SIG-M5 (cell line): Measurements from ENCODE around the gene MOG.

Experiments used
- DNase-seq: peaks from one replicate; lab custom pipeline; 2025; lab: John Stamatoyannopoulos, UW

The MOG gene

DNA sequence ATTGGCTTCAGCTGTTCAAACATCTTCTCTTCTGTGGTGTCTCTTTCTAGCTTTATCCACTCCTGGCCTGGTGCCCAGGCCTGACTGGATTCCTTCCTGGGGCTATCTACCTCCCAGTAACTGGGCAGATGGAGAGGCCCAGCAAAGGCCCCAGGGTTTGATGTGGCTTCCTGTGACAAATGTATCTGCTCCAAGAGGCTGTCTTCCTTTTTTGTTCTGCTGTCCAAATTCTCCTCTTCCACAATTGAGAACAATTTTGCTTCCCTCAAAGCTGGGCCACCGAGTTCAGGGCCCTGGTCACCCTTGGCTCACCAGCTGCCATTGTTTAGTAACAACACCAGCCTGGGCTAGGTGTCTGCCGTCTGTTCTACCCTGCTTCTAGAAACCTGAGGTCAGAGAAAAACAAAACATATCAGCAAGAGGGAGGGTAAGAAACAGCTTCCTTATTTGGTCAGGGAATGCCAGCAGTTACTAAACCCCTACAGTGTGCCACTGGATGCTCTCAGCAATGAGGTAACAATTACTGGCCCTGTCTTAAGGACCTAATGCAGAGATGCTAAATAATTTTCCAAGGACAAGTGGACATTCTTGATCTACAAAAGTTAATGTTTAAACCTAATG lies 20.2 kb downstream of the MOG start:
- no peak for DNase-seq

DNA sequence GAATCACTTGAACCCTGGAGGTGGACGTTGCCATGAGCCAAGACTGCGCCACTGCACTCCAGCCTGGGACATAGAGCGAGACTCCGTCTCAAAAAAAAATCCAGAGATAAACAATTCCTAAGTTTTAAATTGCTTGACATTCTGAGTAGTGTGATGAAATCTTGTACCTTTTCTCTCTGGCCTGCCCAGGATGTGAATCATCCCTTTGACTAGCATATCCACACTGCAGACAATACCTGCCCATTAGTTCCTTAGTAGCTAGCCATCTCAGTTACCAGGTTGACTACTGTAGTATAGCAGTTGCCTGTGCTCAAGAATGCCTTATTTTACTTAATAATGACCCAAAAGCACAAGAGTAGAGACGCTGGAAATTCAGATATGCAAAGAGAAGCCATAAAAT lies 21.2 kb downstream of the MOG start:
- DNase-seq = no peak

DNA sequence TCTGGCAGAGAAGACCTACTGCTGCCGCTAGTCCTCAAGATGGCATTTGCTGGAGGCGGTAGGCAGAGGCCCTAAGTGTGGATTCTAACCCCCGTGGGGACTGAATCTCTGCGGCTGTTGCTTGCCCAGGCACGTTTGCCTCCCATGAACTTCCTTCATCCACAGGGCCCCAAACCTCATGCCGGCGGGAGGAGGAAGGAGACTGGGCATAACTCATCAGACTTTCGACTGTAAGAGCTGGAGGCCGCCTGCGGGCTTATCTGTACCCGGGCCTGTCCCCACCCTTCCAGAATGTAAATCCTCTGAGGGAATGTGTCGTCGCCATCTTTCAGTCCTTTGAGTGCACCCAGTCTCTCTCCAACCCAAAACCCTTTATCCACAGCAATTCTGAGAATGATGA lies 23.1 kb downstream of the MOG start:
- DNase-seq = no peak

DNA sequence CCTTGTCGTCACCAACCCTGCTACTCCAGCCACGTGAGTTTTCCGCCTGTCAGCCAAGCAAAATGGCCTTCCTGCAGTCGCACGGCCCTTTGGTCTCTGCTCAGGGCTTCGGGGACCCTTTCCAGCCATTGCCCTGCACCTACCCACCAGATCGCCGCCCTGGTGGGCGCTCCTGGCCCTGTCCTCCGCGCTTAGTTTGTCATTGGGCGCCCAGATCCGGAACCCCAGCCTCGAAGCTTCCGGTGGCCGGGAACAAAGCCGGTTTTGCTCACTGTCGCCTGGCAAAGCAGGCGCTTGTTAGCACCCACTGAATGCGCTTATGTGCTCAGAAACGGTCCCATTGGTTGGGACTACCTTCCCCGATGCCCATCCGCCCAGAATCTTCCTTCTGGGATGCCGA lies 23.5 kb downstream of the MOG start:
- no peak for DNase-seq

DNA sequence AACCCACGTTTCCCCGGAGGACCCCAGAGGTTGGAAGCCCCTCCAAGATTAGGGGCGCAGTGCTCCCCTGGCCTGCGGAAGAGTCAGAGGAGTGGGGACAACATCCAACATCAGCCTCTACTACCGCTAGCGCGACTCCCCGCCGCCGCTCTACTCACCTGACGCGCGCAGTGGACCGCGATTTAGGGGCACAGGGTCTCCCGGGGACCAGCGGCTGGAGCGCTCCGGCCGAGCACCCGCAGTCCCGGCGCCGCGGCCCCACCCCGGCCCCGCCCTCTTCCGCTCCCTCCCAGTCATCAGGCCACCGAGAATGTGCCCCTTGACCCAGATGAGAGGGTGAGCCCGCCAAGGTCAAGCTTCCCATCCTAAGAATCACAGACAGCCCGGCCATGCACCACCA lies 24.0 kb downstream of the MOG start, which contains the start of gene ZFP57:
TSS of gene ZFP57 (minus strand) at position 249 of the 400 bp plus-strand sequence. CDS start 4,149 bp downstream, outside the sequence.
- DNase-seq = no peak

DNA sequence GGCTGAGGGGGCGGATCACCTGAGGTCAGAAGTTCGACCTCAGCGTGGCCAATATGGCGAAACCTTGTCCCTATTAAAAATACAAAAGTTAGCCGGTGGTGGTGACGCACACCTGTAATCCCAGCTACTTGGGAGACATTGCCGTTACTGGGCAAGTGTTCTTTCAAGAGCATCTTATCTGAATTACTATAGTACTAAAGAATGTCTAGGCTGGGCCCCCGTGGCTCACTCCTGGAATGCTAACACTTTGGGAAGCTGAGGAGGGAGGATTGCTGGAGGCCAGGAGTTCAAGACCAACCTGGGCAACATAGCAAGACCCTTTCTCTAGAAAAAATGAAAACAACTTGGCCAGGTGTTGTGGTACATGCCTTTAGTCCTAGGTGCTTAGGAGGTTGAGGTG lies 24.9 kb downstream of the MOG start:
- no peak for DNase-seq

DNA sequence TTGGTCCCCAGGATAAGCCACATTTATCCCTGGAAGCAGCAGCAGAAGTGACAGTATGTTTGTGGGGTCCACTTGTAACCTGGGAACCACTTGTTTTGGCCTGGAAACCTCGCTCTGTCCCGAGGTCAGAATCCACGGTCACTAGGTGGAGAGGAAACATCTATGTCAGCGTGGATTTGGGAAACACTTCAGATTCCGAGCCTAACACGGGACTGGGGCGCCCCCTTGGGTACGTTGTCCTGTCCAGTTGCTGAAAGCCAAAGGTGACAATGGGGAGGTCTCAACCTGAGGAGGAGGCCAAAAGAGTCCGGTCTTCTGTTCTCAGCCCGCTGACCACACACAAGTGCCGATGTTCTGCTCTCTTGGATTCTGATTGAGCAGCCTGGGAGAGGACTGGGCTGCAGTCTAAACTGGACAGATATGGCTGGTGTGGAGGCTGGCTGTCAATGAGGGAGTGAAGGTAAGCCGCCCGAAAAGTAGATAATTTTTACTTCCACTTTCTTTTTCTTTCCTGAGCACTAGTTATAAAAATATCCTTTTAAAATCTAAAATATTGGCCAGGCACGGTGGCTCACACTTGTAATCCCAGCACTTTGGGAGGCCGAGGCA lies 28.9 kb downstream of the MOG start:
- DNase-seq = no peak

DNA sequence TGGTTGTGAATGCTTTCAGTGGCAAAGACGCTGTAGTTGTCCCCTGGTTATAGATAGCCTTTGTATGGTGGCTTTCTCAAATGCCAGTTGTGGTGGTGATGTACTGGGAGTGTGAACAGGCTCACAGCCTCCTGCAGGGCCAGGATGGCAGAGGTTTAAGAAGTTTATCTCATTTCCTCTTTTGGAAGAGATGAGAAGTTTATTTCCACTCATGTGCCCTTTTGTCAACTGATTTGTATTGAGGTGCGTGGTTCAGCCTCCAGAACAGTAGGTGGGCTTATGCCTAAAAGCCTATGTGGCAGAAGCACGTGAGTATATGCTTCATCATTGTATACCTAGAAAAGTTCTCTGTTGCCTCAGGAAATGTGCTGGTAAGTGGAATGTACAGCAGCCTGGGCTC lies 37.7 kb downstream of the MOG start:
- no peak for DNase-seq

DNA sequence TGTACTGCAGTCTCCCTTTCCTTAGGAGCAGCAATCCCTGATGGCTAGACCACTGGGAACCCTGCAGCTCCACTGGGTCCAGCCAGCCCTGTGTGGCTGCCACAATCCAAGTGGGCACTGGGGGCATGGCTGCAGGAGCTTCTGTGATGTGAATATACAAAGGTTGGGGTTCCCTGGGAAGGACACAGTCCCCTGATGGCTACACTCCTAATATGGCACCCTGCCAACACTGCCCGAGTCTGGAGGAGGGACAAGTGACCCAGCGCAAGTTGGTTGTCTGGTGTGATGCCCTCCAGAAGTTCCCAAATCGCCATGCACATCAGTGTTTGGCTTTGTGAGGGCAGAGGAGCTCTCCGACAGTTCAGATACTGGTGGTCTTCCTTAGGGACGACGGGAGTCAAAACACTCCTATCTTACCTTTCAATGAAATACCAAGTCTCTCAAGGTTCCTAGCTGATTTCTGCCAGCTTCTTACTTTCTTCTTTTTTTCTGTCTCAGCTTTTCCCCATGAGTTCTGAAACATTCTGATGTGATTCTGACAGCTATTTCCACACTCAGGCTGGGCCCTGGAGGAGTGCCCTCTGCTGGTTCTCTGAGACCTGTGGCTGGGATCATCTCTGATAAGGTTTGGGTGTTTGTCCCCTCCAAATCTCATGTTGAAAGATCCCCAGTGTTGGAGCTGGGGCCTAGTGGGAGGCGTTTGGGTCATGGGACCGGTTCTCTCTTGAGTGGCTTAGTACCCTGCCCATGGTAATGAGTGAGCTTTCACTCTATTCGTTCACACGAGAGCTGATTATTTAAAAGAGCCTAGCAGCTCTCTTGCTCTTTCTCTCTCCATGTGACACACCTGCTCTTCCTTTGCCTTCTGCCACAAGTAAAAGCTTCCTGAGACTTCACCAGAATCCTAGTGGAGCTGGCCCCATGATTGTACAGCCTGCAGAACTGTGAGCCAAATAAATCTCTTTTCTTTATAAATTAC lies 39.5 kb downstream of the MOG start:
- DNase-seq = no peak

DNA sequence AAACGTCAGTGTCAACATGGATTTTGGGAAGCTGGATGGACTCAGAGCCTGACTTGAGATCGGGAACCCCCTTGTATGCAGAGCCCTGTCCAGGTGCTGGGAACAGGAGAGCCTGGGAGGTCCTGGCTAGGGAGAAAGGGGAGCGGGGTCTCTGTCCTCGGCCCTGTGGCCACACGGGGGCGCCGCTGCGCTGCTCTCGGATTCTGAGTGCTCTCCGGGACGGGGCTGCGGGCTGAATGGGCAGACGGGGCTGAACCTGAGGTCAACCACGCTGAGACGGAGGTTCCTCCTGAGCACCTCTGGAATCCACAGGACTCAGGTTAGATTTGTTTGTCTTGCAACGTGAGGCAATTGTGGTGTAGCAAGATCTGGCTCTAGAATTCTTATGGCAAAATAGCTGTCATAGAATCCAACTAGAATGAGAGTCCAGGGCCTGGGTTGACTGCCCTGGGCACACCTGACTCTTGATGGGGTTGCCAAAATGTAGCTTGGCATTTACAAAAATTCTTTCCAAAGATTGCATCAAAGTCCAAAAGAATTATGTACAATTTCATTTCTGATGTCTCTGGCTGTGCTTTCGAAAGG lies 45.7 kb downstream of the MOG start:
- no peak for DNase-seq

DNA sequence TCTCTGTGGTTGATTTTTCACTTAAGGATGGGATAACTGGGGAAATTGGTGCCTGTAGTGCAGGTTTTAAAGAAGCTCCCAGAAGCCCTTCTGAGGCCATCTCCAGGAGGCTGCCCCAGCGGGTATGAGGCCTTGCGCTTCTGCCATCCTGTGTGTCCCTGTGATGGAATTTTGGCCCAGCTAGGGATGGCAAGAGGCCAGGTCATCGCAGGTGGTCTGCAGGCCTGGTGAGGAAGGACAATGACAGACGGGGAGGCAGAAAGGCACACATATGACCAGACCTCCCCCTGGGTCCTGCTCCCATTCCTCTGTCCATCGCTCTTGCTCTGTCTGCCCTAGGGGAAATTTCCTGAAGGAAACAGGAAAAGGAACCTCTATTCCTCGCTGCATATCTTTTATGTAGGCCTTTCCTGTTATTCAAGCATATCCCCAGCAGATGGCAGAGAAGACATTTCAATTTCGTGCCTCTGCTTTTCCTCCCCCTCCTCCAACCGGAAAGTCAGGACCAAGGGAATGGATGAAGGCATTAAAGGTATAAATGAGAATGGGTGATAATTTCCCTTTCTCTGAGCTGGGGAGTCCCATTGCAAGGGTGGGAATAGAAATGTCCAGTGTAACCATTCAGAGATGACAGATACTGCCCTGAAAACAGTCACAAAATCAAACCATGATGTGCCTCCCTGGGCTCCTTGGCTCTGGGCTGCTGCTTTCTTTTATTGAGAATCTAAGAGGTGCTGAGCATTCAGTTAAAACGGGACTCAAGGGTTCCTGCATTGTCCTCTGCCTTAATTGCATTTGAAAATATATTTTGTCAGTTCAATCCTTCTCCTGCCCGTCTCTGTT lies 48.7 kb downstream of the MOG start:
- DNase-seq = no peak

DNA sequence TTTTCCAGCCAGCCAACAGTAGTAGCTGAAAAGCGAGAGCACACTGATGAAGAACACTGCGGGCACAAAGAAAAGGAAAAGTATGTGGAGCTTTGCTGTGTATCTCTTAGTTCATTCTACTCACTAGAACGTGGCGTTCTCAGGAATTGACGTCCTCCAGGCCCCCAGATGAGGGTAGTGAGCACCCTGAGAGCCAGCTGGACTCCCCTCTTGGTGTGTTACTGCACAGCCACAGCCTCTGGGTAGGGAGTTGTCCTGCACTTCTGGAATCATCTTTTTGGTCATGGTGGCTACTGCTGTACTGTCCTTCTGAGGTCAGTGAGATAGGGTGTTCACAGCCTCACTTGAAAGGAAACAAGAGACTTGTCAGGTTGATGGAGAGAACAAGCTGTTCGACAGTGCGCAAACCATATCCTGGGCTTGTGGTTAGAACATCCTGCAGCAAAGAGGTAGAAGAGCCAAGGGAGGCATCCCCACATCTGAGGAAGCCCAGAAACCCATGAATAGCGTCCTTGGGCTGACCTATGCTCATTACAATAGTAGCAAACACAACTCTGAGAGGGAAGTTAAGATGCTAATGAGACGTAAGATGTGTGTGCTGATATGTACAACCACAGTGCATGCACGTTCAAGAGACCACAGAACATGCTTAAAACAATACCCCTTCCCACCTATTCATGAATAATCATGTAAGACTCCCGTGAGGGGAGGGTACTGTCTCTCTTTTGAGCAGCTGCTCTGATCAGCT lies 51.7 kb downstream of the MOG start:
- DNase-seq = no peak

DNA sequence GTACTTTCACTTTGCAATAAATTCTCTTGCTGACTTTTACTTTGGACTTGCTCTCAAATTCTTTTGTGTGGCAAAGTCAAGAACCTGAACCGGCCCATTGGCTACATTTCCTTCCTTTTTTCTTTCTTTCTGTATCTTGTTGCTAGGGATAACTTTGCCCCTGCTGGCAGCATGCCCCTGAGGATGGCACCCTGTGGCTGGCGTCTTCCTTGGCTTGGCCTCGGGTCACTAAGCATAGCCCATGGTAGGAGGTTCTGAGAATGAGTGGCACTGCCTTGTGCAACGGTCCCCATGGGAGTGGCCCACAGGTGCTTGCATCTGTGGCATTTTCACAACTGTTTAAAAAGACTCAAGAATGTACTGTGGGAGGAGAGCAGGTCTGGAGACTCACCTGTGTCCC lies 52.3 kb downstream of the MOG start:
- no peak for DNase-seq

DNA sequence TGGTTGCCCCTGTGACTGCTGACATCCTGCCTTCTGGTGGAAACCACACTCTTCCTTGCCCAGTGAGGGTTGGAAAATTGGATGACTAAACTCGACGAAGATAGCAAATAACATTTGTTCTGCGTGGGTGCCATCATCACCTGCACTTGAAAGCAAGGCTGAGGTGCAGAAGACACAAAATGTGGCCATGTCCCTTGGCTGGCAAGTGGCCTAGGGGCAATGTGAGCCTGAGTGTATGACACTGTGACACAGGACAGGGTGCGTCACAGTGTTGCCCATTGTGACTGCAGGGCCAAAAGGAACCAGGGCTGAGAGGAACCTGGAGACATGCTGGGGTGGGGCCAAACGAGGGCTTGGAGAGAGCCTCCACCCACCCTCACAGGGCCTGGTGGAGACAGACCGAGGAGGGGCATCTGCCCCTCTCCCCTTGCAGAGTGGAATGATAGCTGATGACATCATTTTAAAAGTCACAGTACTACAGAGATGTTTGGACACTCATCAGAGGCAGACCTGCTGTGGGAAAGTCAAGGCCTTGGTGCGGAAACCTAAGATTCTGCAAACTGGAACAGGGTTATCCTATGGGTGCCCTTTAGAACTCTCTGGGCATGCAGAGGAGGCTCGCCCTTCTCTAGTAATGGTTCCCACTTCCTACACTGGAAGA lies 53.5 kb downstream of the MOG start:
- DNase-seq = no peak

DNA sequence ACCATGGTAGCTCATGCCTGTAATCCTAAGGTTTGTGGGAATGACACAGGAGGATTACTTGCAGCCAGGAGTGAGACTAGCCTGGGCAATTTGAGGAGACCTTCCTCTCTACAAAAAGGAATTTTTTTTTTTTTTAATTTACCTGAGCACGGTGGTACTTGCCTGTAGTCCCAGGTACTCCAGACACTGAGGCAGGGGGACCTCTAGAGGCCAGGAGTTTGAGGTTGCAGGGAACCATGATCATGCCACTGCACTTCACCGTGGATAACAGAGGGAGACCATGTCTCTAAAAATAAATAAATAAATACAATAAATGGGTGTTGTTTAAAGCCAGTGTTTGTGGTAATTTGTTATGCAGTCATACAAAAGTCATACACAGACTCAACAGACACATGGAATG lies 64.0 kb downstream of the MOG start:
- DNase-seq = no peak
